Measurements from ENCODE around the gene CPNE9. TPM values are rescaled to one million over a fixed set of nuclear protein-coding genes. Genes with fewer than 3 reads are reported as not detected.
A peak's percentile ranks its signal among the peaks of the same experiment; 100 is the strongest.

Gene CPNE9
- total and polyA plus RNA-seq, 2 of the 13 experiments (the other 11 are each of a cell fraction or from before 2014, with no cell fraction given) = 0.20 TPM; not detected in 1

DNA sequence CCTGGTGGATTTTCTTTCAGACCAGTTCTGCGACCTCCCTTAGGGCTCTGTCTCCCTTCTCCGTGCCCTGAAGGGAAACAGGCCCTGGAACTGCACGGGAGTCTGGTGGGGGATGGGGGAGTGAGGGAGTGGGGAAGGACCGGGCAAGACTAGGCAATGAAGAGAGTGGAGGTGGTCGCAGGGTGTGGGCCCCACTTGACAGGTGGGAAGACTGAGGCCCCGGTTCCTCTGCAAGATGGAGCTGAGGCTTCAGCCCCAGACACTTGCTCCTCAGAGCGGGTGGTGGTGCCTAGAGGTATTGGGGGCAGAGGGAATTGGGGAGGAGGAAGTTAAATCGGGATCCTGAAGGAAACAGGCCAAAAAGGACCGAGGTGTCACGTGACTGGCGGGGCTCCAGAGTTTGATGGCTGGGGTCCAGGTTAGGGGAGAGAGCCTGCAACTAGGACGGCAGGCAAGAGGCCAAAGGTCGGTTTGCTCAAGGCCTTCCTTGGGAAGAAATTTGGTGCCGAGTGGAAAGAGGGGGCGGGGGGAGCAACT lies 66.7 kb downstream of the CPNE9 start (continued):
- TF ChIP-seq, protein P1, sequence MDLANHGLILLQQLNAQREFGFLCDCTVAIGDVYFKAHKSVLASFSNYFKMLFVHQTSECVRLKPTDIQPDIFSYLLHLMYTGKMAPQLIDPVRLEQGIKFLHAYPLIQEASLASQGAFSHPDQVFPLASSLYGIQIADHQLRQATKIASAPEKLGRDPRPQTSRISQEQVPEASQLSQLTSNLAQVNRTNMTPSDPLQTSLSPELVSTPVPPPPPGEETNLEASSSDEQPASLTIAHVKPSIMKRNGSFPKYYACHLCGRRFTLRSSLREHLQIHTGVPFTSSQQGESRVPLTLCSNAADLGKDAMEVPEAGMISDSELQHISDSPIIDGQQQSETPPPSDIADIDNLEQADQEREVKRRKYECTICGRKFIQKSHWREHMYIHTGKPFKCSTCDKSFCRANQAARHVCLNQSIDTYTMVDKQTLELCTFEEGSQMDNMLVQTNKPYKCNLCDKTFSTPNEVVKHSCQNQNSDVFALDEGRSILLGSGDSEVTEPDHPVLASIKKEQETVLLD (CRISPR knock-in tag; IDR thresholded peaks at IDR 0.05; ENCODE audit: low read depth) = no peak
- TF ChIP-seq, protein P2, sequence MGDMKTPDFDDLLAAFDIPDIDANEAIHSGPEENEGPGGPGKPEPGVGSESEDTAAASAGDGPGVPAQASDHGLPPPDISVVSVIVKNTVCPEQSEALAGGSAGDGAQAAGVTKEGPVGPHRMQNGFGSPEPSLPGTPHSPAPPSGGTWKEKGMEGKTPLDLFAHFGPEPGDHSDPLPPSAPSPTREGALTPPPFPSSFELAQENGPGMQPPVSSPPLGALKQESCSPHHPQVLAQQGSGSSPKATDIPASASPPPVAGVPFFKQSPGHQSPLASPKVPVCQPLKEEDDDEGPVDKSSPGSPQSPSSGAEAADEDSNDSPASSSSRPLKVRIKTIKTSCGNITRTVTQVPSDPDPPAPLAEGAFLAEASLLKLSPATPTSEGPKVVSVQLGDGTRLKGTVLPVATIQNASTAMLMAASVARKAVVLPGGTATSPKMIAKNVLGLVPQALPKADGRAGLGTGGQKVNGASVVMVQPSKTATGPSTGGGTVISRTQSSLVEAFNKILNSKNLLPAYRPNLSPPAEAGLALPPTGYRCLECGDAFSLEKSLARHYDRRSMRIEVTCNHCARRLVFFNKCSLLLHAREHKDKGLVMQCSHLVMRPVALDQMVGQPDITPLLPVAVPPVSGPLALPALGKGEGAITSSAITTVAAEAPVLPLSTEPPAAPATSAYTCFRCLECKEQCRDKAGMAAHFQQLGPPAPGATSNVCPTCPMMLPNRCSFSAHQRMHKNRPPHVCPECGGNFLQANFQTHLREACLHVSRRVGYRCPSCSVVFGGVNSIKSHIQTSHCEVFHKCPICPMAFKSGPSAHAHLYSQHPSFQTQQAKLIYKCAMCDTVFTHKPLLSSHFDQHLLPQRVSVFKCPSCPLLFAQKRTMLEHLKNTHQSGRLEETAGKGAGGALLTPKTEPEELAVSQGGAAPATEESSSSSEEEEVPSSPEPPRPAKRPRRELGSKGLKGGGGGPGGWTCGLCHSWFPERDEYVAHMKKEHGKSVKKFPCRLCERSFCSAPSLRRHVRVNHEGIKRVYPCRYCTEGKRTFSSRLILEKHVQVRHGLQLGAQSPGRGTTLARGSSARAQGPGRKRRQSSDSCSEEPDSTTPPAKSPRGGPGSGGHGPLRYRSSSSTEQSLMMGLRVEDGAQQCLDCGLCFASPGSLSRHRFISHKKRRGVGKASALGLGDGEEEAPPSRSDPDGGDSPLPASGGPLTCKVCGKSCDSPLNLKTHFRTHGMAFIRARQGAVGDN (CRISPR knock-in tag; IDR thresholded peaks at IDR 0.05) = peak; percentile 35
- TF ChIP-seq TEAD2 (CRISPR knock-in tag; IDR thresholded peaks at IDR 0.05) = no peak
- TF ChIP-seq ZBTB1 (CRISPR knock-in tag; IDR thresholded peaks at IDR 0.05; ENCODE audit: borderline replicate concordance) = no peak
- TF ChIP-seq RXRB (CRISPR knock-in tag; IDR thresholded peaks at IDR 0.05; ENCODE audit: borderline replicate concordance) = no peak
- TF ChIP-seq SMC3 (IDR thresholded peaks at IDR 0.05; ENCODE audit: low read length) = no peak
- no peak for TF ChIP-seq HIVEP1 (CRISPR knock-in tag; IDR thresholded peaks at IDR 0.05)
- TF ChIP-seq NFE2L1 (CRISPR knock-in tag; IDR thresholded peaks at IDR 0.05; ENCODE audit: borderline replicate concordance) = no peak
- no peak for TF ChIP-seq ZNF619 (CRISPR knock-in tag; IDR thresholded peaks at IDR 0.05)
- no peak for TF ChIP-seq ZNF282 (IDR thresholded peaks at IDR 0.05; ENCODE audit: partially characterized antibody)
- 0 out of 2 replicates have a peak, but pooled peaks have one; percentile 15 for TF ChIP-seq CEBPG (CRISPR knock-in tag; IDR thresholded peaks at IDR 0.05)
- peak; percentile 75 for TF ChIP-seq ZBTB7A (CRISPR knock-in tag; IDR thresholded peaks at IDR 0.05)
- no peak for TF ChIP-seq MED13 (CRISPR knock-in tag; IDR thresholded peaks at IDR 0.05)
- TF ChIP-seq, protein P3, sequence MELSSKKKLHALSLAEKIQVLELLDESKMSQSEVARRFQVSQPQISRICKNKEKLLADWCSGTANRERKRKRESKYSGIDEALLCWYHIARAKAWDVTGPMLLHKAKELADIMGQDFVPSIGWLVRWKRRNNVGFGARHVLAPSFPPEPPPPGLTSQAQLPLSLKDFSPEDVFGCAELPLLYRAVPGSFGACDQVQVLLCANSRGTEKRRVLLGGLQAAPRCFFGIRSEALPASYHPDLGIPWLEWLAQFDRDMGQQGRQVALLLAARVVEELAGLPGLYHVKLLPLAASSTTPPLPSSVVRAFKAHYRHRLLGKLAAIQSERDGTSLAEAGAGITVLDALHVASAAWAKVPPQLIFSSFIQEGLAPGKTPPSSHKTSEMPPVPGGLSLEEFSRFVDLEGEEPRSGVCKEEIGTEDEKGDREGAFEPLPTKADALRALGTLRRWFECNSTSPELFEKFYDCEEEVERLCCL (CRISPR knock-in tag; IDR thresholded peaks at IDR 0.05; ENCODE audit: borderline replicate concordance) = no peak
- 0 out of 2 replicates have a peak, but pooled peaks have one; percentile 12 for TF ChIP-seq ZNF564 (CRISPR knock-in tag; IDR thresholded peaks at IDR 0.05)
- TF ChIP-seq, protein P4, sequence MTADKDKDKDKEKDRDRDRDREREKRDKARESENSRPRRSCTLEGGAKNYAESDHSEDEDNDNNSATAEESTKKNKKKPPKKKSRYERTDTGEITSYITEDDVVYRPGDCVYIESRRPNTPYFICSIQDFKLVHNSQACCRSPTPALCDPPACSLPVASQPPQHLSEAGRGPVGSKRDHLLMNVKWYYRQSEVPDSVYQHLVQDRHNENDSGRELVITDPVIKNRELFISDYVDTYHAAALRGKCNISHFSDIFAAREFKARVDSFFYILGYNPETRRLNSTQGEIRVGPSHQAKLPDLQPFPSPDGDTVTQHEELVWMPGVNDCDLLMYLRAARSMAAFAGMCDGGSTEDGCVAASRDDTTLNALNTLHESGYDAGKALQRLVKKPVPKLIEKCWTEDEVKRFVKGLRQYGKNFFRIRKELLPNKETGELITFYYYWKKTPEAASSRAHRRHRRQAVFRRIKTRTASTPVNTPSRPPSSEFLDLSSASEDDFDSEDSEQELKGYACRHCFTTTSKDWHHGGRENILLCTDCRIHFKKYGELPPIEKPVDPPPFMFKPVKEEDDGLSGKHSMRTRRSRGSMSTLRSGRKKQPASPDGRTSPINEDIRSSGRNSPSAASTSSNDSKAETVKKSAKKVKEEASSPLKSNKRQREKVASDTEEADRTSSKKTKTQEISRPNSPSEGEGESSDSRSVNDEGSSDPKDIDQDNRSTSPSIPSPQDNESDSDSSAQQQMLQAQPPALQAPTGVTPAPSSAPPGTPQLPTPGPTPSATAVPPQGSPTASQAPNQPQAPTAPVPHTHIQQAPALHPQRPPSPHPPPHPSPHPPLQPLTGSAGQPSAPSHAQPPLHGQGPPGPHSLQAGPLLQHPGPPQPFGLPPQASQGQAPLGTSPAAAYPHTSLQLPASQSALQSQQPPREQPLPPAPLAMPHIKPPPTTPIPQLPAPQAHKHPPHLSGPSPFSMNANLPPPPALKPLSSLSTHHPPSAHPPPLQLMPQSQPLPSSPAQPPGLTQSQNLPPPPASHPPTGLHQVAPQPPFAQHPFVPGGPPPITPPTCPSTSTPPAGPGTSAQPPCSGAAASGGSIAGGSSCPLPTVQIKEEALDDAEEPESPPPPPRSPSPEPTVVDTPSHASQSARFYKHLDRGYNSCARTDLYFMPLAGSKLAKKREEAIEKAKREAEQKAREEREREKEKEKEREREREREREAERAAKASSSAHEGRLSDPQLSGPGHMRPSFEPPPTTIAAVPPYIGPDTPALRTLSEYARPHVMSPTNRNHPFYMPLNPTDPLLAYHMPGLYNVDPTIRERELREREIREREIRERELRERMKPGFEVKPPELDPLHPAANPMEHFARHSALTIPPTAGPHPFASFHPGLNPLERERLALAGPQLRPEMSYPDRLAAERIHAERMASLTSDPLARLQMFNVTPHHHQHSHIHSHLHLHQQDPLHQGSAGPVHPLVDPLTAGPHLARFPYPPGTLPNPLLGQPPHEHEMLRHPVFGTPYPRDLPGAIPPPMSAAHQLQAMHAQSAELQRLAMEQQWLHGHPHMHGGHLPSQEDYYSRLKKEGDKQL (CRISPR knock-in tag; IDR thresholded peaks at IDR 0.05; ENCODE audit: low read depth) = no peak
- TF ChIP-seq SP2 (CRISPR knock-in tag; IDR thresholded peaks at IDR 0.05) = peak; percentile 14; the same call in 1 of the 2 replicates
- TF ChIP-seq HNF4A (CRISPR knock-in tag; IDR thresholded peaks at IDR 0.05) = peak; percentile 80
- TF ChIP-seq ZNF34 (CRISPR knock-in tag; IDR thresholded peaks at IDR 0.05; ENCODE audit: borderline replicate concordance) = no peak

All from HepG2 (cell line).